GM10248 (cell line): ENCODE results near the gene APOB.

Experiments
- CTCF ChIA-PET: fragments of 300-600 bp; sonication (Branson Sonifier 250); formaldehyde crosslinking; extraction: SDS; loops from one replicate; lab custom pipeline; 2021; ENCODE audit warnings: antibody characterized with exemption; lab: Yijun Ruan, JAX
- POLR2A ChIA-PET: fragments of 350-650 bp; sonication (Branson Sonifier 250); formaldehyde crosslinking; extraction: SDS; loops from one replicate; lab custom pipeline; 2020; ENCODE audit warnings: antibody characterized with exemption; lab: Yijun Ruan, JAX
- DNase-seq: peaks from one replicate; pipeline ENCODE4 v3.0.0; 2012; ENCODE audit errors: extremely low spot score
- TF ChIP-seq, protein P1 (sequence below): IDR thresholded peaks from 2 replicates; pipeline ENCODE4 v1.5.1; 2012; ENCODE audit warnings: mild to moderate bottlenecking, low read depth; ENCODE audit errors: extremely low read depth, missing control alignments, control extremely low read depth

The APOB gene

GRCh38 chr2:21011876-21012556, 31.9 kb downstream of the APOB start:
- TF ChIP-seq, protein P1, sequence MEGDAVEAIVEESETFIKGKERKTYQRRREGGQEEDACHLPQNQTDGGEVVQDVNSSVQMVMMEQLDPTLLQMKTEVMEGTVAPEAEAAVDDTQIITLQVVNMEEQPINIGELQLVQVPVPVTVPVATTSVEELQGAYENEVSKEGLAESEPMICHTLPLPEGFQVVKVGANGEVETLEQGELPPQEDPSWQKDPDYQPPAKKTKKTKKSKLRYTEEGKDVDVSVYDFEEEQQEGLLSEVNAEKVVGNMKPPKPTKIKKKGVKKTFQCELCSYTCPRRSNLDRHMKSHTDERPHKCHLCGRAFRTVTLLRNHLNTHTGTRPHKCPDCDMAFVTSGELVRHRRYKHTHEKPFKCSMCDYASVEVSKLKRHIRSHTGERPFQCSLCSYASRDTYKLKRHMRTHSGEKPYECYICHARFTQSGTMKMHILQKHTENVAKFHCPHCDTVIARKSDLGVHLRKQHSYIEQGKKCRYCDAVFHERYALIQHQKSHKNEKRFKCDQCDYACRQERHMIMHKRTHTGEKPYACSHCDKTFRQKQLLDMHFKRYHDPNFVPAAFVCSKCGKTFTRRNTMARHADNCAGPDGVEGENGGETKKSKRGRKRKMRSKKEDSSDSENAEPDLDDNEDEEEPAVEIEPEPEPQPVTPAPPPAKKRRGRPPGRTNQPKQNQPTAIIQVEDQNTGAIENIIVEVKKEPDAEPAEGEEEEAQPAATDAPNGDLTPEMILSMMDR, result no peak
- ChIA-PET CTCF (interaction anchor here (0.9 kb wide), 2 partner anchors 10 to 15 kb away, joined by 3 to 4 read pairs; no protein-coding TSS in a partner anchor), POLR2A (no interaction called here)
- DNase-seq, result no peak

DNA sequence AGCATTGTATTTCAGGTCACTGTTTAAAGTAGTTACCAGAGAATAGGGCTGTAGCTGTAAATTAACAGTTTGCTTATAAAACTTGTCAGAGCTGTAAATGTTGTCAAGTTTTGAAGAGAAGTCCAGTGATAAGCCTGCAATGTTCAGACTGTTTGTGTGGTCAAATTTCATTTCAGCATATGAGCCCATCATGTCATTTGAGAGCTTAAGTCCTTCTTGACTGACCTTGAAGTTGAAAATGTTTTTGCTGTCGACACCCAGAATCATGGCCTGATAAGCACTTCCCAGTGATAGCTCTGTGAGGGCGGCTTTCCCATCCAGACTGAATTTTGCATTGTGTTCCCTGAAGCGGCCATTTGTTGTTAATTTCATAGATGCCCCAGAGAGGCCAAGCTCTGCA, 32.4 kb downstream of the APOB start:
- CTCF ChIA-PET, result interaction anchor here (0.9 to 2.0 kb wide), 3 partner anchors 9 to 15 kb away, joined by 3 to 5 read pairs (median 4); no protein-coding TSS in a partner anchor
- no peak for DNase-seq
- POLR2A ChIA-PET, result no interaction called here
- TF ChIP-seq, protein P1, result no peak

DNA sequence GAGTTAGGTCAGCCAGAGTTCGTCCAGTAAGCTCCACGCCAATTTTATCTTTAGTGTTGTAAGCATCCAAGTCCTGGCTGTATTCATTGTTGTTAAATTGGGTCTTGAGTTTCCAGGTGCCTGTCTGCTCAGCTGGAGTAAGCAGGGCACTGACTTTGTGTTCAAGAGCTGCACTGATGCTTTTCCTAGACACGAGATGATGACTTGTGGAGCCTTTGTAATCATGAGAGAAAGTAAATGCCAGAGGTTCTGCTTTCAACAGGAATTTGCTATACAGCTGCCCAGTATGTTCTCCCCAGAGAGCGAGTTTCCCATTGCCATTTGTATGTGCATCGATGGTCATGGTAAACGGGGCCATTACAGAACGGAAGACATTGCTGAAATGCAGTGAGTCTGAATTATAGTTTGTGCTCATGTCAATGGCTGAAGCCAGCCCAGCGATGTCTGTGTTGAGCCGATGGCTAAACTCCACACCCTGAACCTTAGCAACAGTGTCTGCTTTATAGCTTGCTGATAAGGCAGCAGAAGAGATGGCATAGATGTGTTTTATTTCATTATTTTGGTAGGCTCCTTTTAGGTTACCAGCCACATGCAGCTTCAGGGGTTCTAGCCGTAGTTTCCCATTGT, 32.9 kb downstream of the APOB start:
- POLR2A ChIA-PET, result no interaction called here
- TF ChIP-seq, protein P1, result no peak
- DNase-seq, result no peak
- CTCF ChIA-PET, result interaction anchor here (0.9 to 2.0 kb wide), 4 partner anchors 9 to 17 kb away, joined by 3 to 5 read pairs (median 4); no protein-coding TSS in a partner anchor

DNA sequence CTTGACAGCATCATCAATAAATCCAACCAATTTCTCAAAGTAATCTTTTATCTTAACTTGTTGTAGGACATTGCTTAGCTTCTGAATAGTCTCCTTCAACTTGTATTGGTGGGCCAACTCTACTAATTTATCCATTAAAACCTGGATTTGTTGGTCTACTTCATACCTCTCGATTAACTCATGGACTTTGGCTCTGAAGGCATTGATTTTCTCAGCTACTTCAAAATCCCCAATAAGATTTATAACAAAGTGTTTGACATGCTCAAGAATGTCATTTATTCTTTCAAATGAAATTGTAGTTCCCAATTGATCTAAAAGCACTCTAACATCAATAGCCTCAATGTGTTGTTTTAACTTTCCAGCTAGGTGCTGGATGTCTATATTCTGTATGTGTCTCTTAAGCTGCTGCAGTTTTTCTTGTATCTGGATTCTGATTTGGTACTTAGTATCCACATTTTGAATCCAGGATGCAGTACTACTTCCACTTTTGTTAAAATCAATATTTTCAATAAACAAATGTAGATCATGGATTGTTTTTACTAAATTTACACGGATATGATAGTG, 34.1 kb downstream of the APOB start:
- no peak for DNase-seq
- ChIA-PET CTCF (interaction anchor here (1.4 to 2.0 kb wide), 3 partner anchors 10 to 308 kb away, joined by 3 to 6 read pairs (median 5); no protein-coding TSS in a partner anchor), POLR2A (no interaction called here)
- TF ChIP-seq, protein P1, result no peak

DNA sequence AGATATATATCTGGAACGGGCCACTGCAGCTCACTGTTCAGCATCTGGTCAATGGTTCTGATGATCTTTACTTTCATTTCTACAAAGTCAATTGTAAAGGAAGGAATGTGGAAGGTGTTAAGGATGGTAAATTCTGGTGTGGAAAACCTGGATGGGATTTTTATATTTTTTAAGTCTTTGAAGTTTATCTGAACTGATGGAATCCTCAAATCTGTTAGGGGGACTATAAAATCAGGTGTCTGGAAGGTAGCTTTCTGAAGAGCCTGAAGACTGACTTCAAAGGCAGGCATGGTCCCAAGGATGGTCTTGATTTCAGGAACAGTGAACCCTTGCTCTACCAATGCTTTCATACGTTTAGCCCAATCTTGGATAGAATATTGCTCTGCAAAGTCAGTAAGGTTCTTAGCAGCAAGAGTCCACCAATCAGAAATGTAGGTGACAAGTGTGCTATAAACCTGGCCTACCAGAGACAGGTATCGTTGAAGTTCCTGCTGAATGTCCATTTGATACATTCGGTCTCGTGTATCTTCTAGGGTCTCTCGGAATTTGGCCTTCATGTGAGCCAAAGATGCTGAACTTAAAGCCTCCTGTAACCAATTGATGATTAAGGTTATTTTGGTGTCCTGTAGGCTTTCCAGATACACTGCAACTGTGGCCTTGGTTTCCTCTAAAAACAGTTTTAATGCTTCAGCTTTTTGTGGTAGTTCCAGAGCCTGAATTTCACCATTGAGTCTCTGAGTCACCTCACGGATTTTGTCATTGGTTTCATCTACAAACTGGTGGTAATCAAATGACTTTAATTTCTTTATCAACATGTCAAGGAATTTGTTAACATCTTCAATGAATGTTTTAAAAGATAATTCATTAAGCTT, 34.8 kb downstream of the APOB start:
- CTCF ChIA-PET, result interaction anchor here (1.0 to 1.4 kb wide), 3 partner anchors 10 to 308 kb away, joined by 3 to 6 read pairs (median 3); no protein-coding TSS in a partner anchor
- POLR2A ChIA-PET, result no interaction called here
- TF ChIP-seq, protein P1, result no peak
- no peak for DNase-seq
